Activated CD4-positive, alpha-beta T cell treated with anti-CD3 and anti-CD28 coated beads, Interleukin-2, Interleukin-4, amounts not matched to agents 100 ng/mL and 50 ng/mL, durations not matched to agents 16 hours and 8 hours (primary cell): Measurements from ENCODE around the gene UBE3D.
"Not testable (repeated sequence)": the region's sequence is repeated elsewhere in the genome, so short reads cannot be mapped to it uniquely, and the experiment has no call there.

Experiments
- DNase-seq: peaks from one replicate; pipeline ENCODE4 v3.0.0-alpha.2; 2020; ENCODE audit warnings: low spot score

UBE3D gene

GRCh38 chr6:82872185-82872584 is 193.5 kb downstream of the UBE3D start:
- DNase-seq = no peak

DNA sequence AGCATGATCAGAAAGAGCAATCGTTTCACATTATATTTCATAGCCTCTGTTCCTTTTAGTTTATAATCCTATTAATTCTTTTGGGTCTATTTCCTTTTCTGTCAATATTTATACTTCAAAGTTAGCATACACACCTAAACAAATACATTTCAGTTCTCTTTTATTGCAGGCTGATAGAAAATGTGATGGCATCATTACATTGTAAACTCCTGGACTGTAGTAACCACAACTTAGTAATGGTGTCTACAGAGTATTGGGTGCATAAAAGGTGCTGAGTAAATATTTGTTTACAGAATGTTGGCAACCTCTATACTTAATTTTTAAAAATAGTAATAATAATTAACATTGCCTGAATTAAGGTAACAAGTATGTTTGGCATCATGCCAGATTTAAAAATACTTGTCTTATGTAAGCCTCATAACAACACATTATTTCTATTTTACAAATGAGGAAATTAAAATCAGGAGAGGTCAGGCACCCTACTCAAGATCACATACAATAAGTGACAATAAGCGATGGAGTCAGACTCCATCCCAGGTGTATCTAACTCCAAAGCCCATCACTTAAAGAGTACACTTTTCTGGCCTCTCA is 195.0 kb downstream of the UBE3D start:
- DNase-seq = no peak

- no peak for DNase-seq
Observed at GRCh38 chr6:82869493-82869892, 196.1 kb downstream of the UBE3D start.

- DNase-seq = no peak
Observed at GRCh38 chr6:82867946-82868345, 197.7 kb downstream of the UBE3D start.

- no peak for DNase-seq
Observed at GRCh38 chr6:82866446-82866845, 199.2 kb downstream of the UBE3D start.

GRCh38 chr6:82865461-82865860 is 200.2 kb downstream of the UBE3D start:
- no peak for DNase-seq

- no peak for DNase-seq
Observed at GRCh38 chr6:82863781-82864180, 201.9 kb downstream of the UBE3D start.

DNA sequence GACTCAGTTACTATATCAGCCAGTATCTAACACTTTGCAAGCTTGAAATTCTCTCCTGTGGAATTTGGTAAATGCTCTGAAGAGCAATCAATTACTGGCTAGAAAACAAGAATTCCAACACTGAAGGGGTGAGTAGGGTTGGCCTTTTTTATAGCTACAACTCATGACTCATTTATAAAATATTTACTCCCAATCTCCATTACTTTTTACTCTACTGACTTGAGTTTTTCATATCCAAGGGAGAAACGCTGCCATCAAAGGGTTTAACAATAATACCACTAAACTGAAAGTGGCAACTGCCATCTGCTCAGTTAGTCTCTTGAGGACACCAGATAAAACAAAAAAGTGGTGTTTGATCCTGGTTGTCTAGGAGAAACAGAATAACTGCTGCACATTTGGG is 203.1 kb downstream of the UBE3D start:
- no peak for DNase-seq

DNA sequence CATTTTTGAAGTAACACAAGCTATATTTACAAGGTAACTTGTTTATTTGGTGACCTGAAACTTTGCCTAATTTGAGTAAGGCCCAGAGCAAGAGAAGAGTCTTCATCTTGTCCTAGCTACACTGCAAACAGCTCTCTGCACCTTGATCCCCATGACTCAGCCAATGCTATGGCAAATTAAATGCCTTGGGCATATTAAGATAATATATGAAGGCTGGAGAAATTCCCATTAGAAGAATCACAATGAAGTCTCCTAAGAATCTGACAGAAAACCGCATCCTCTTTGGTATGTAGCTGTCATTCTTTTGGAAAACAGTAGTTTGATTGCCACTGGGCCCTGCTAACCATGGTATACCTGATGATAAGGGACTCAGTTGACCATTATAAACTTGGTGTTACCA is 204.5 kb downstream of the UBE3D start:
- DNase-seq = no peak

DNA sequence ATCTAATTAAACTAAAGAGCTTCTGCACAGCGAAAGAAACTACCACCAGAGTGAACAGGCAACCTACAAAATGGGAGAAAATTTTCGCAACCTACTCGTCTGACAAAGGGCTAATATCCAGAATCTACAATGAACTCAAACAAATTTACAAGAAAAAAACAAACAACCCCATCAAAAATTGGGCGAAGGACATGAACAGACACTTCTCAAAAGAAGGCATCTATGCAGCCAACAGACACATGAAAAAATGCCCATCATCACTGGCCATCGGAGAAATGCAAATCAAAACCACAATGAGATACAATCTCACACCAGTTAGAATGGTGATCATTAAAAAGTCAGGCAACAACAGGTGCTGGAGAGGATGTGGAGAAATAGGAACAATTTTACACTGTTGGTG is 209.6 kb downstream of the UBE3D start:
- not testable (repeated sequence) for DNase-seq

GRCh38 chr6:82852904-82853303 is 212.7 kb downstream of the UBE3D start:
- DNase-seq = not testable (repeated sequence)

- DNase-seq = no peak
Observed at GRCh38 chr6:82843291-82843885, 222.3 kb downstream of the UBE3D start.

DNA sequence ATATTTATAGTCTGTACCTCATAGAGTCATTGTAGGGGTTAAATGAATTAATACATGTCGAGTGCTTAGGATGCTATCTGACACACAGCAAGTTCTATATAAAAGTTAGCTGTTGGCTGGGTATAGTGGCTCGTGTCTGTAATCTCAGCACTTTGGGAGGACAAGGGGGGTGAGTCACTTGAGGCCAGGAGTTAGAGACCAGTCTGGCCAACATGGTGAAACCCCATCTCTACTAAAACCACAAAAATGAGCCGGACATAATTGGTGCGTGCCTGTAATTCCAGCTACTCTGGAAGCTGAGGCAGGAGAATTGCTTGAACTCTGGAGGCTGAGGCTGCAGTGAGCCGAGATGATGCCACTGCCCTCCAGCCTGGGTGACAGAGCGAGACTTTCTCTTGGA is 222.9 kb downstream of the UBE3D start:
- DNase-seq = no peak
